GM12878 (cell line): Measurements from ENCODE around the gene GTF2A1. TPM values are rescaled to one million over a fixed set of nuclear protein-coding genes. Genes with fewer than 3 reads are reported as not detected.

Source experiments
- BHLHE40 ChIP-seq, 2 experiments: fragments of 450-650 bp in 1 of 2; IDR thresholded peaks; 2 replicates each; pipeline ENCODE4 v1.6.1; 2011 to 2017; ENCODE audit warnings: low read depth in 2 of 2, borderline replicate concordance in 1 of 2, improper control_type of control experiment in 1 of 2, low read length in 1 of 2, mild to moderate bottlenecking in 1 of 2
- EGR1 ChIP-seq, 2 experiments: IDR thresholded peaks; 1 replicate in 1 of 2; 2 replicates in 1 of 2; pipeline ENCODE4 v1.6.1; 2011 to 2012; ENCODE audit warnings: low read depth in 2 of 2, low read length in 2 of 2, borderline replicate concordance in 1 of 2, mild to moderate bottlenecking in 1 of 2, moderate library complexity in 1 of 2
- IKZF1 ChIP-seq: fragments of 450-650 bp; conservative IDR thresholded peaks from 2 replicates; pipeline ENCODE4 v1.6.1; 2017; ENCODE audit warnings: antibody characterized with exemption, mild to moderate bottlenecking
- KDM1A ChIP-seq: fragments of 200-600 bp; sonication (generic); IDR thresholded peaks from 2 replicates; pipeline ENCODE4 v1.6.1; 2016; ENCODE audit warnings: borderline replicate concordance
- MTA3 ChIP-seq: IDR thresholded peaks from 2 replicates; pipeline ENCODE4 v1.6.1; 2012; ENCODE audit warnings: low read length, inconsistent platforms, borderline replicate concordance
- MXI1 ChIP-seq: fragments of 150-350 bp; IDR thresholded peaks from 2 replicates; pipeline ENCODE4 v1.6.1; 2011; ENCODE audit warnings: low read depth, mild to moderate bottlenecking, inconsistent platforms, low read length, improper control_type of control experiment
- NFXL1 ChIP-seq: fragments of 450-650 bp; IDR thresholded peaks from 2 replicates; pipeline ENCODE4 v1.6.1; 2017; ENCODE audit warnings: antibody characterized with exemption, mild to moderate bottlenecking, borderline replicate concordance
- NR2C2 ChIP-seq: IDR thresholded peaks from 2 replicates; pipeline ENCODE4 v1.6.1; 2011; ENCODE audit warnings: borderline replicate concordance, low read depth; ENCODE audit not compliant: control insufficient read depth, insufficient read length
- NR2F1 ChIP-seq: fragments of 450-650 bp; conservative IDR thresholded peaks from 2 replicates; pipeline ENCODE4 v1.6.1; 2017; ENCODE audit warnings: mild to moderate bottlenecking
- POLR2AphosphoS5 ChIP-seq: IDR thresholded peaks from 2 replicates; pipeline ENCODE4 v1.6.1; 2011; ENCODE audit warnings: mild to moderate bottlenecking, low read length, inconsistent platforms
- SPI1 ChIP-seq: IDR thresholded peaks from 2 replicates; pipeline ENCODE4 v1.6.1; 2011; ENCODE audit warnings: low read depth, mild to moderate bottlenecking, low read length, moderate library complexity, borderline replicate concordance; ENCODE audit not compliant: insufficient read depth
- SREBF2 ChIP-seq: IDR thresholded peaks from 2 replicates; pipeline ENCODE4 v1.6.1; 2012; ENCODE audit warnings: mild to moderate bottlenecking, low read length
- TBL1XR1 ChIP-seq: IDR thresholded peaks from 2 replicates; pipeline ENCODE4 v1.6.1; 2012; ENCODE audit warnings: low read depth, low read length, improper control_type of control experiment
- polyA plus RNA-seq, 11 experiments: library from polyadenylated mRNA; depleted of rRNA in 4 of 11; unstranded in 6 of 11; stranded (reverse) in 5 of 11; fragments of >200 nt; fragmentation: Nextera tagmentation in 4 of 11; fragmentation: Illumina TruSeq in 1 of 11; extraction: Ambion mirVana in 4 of 11; extraction: Trizol in 1 of 11; gene quantifications; 1 replicate in 1 of 11; 2 replicates in 10 of 11; pipeline versions ENCODE4 v1.2.1 to v1.2.3, GENCODE V29; 2011 to 2016; ENCODE audit warnings: inconsistent platforms in 2 of 11, missing spikeins in 2 of 11, low read depth in 1 of 11
- total RNA-seq, 4 experiments: library from RNA; depleted of rRNA in 3 of 4; stranded (reverse); fragments of >200 nt in 3 of 4; fragmentation: Illumina TruSeq in 1 of 4; extraction: Trizol in 1 of 4; gene quantifications; 2 replicates each; pipeline versions ENCODE4 v1.2.1 to v1.2.3, GENCODE V29; 2013 to 2021
- TF ChIP-seq, protein P1 (sequence below): fragments of 450-650 bp; formaldehyde crosslinking; IDR thresholded peaks from 2 replicates; pipeline ENCODE4 v1.4.0; 2020; ENCODE audit warnings: mild to moderate bottlenecking, moderate library complexity
- TF ChIP-seq, protein P2 (sequence below): fragments of 450-650 bp; IDR thresholded peaks from 2 replicates; pipeline ENCODE4 v1.6.1; 2018; ENCODE audit warnings: borderline replicate concordance, mild to moderate bottlenecking; ENCODE audit not compliant: partially characterized antibody
- TF ChIP-seq, protein P3 (sequence below): IDR thresholded peaks from 2 replicates; pipeline ENCODE4 v1.6.1; 2012; ENCODE audit warnings: improper control_type of control experiment, low read depth, low read length; ENCODE audit not compliant: insufficient replicate concordance

GTF2A1 gene
- total and polyA plus RNA-seq, 10 of the 15 experiments (the other 5 are each of a cell fraction or from before 2014, with no cell fraction given) = 2.5 to 28.7 (median 14.9) TPM

DNA sequence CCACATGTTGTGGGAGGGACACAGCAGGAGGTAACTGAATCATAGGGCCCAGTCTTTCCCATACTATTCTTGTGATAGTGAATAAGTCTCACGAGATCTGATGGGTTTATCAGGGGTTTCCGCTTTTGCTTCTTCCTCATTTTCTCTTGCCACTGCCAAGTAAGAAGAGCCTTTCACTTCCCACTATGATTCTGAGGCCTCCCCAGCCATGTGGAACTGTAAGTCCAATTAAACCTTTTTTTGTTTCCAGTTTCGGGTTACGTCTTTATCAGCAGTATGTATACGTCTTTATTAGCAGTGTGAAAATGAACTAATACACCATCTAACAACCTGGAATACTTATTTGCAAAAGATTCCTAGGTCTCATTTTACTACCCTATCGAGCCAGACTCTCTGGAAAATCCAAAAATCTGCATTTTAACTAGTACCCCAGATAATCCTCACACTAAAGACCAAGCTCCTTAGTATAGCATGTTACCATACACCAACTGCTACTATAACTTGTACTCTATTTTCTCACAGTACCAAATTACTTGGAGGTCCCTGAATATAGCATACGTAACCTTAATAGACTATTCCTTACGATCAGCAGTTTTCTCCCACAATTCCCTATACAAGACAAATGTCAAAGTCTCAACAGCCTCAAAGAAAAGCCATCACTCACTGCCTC, 11.5 kb downstream of the GTF2A1 start (continued):
- peak; percentile 15 to 76; a peak in 2 of 4 replicates for TF ChIP-seq BHLHE40 (IDR thresholded peaks at IDR 0.05; ENCODE audit: borderline replicate concordance in 1 of 2, low read depth in 2 of 2, low read length in 1 of 2)
- no peak for TF ChIP-seq EGR1 (IDR thresholded peaks at IDR 0.05; ENCODE audit: borderline replicate concordance in 1 of 2, low read depth in 2 of 2, low read length in 2 of 2)
- TF ChIP-seq KDM1A = no peak
- no peak for TF ChIP-seq TBL1XR1
- no peak for TF ChIP-seq NFXL1
- TF ChIP-seq NR2C2 = no peak
- peak; percentile 80 for TF ChIP-seq SPI1
- TF ChIP-seq SREBF2 = no peak
- no peak for TF ChIP-seq MXI1
- TF ChIP-seq, protein P1, sequence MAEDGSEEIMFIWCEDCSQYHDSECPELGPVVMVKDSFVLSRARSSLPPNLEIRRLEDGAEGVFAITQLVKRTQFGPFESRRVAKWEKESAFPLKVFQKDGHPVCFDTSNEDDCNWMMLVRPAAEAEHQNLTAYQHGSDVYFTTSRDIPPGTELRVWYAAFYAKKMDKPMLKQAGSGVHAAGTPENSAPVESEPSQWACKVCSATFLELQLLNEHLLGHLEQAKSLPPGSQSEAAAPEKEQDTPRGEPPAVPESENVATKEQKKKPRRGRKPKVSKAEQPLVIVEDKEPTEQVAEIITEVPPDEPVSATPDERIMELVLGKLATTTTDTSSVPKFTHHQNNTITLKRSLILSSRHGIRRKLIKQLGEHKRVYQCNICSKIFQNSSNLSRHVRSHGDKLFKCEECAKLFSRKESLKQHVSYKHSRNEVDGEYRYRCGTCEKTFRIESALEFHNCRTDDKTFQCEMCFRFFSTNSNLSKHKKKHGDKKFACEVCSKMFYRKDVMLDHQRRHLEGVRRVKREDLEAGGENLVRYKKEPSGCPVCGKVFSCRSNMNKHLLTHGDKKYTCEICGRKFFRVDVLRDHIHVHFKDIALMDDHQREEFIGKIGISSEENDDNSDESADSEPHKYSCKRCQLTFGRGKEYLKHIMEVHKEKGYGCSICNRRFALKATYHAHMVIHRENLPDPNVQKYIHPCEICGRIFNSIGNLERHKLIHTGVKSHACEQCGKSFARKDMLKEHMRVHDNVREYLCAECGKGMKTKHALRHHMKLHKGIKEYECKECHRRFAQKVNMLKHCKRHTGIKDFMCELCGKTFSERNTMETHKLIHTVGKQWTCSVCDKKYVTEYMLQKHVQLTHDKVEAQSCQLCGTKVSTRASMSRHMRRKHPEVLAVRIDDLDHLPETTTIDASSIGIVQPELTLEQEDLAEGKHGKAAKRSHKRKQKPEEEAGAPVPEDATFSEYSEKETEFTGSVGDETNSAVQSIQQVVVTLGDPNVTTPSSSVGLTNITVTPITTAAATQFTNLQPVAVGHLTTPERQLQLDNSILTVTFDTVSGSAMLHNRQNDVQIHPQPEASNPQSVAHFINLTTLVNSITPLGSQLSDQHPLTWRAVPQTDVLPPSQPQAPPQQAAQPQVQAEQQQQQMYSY (CRISPR knock-in tag) = no peak
- TF ChIP-seq POLR2AphosphoS5 = no peak
- peak; percentile 81 for TF ChIP-seq IKZF1
- TF ChIP-seq, protein P2, sequence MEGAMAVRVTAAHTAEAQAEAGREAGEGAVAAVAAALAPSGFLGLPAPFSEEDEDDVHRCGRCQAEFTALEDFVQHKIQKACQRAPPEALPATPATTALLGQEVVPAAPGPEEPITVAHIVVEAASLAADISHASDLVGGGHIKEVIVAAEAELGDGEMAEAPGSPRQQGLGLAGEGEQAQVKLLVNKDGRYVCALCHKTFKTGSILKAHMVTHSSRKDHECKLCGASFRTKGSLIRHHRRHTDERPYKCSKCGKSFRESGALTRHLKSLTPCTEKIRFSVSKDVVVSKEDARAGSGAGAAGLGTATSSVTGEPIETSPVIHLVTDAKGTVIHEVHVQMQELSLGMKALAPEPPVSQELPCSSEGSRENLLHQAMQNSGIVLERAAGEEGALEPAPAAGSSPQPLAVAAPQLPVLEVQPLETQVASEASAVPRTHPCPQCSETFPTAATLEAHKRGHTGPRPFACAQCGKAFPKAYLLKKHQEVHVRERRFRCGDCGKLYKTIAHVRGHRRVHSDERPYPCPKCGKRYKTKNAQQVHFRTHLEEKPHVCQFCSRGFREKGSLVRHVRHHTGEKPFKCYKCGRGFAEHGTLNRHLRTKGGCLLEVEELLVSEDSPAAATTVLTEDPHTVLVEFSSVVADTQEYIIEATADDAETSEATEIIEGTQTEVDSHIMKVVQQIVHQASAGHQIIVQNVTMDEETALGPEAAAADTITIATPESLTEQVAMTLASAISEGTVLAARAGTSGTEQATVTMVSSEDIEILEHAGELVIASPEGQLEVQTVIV = no peak
- no peak for TF ChIP-seq NR2F1
- TF ChIP-seq, protein P3, sequence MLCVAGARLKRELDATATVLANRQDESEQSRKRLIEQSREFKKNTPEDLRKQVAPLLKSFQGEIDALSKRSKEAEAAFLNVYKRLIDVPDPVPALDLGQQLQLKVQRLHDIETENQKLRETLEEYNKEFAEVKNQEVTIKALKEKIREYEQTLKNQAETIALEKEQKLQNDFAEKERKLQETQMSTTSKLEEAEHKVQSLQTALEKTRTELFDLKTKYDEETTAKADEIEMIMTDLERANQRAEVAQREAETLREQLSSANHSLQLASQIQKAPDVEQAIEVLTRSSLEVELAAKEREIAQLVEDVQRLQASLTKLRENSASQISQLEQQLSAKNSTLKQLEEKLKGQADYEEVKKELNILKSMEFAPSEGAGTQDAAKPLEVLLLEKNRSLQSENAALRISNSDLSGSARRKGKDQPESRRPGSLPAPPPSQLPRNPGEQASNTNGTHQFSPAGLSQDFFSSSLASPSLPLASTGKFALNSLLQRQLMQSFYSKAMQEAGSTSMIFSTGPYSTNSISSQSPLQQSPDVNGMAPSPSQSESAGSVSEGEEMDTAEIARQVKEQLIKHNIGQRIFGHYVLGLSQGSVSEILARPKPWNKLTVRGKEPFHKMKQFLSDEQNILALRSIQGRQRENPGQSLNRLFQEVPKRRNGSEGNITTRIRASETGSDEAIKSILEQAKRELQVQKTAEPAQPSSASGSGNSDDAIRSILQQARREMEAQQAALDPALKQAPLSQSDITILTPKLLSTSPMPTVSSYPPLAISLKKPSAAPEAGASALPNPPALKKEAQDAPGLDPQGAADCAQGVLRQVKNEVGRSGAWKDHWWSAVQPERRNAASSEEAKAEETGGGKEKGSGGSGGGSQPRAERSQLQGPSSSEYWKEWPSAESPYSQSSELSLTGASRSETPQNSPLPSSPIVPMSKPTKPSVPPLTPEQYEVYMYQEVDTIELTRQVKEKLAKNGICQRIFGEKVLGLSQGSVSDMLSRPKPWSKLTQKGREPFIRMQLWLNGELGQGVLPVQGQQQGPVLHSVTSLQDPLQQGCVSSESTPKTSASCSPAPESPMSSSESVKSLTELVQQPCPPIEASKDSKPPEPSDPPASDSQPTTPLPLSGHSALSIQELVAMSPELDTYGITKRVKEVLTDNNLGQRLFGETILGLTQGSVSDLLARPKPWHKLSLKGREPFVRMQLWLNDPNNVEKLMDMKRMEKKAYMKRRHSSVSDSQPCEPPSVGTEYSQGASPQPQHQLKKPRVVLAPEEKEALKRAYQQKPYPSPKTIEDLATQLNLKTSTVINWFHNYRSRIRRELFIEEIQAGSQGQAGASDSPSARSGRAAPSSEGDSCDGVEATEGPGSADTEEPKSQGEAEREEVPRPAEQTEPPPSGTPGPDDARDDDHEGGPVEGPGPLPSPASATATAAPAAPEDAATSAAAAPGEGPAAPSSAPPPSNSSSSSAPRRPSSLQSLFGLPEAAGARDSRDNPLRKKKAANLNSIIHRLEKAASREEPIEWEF = no peak
- TF ChIP-seq MTA3 = no peak
